HTERT RPE-1 (cell line): ENCODE measurements around the gene FAM131C.
"Not testable (repeated sequence)": the region's sequence is repeated elsewhere in the genome, so short reads cannot be mapped to it uniquely, and the experiment has no call there.

ENCODE experiments used
- in situ Hi-C: fragments of 300-500 bp; cut with MboI; formaldehyde crosslinking; loops from 4 replicates; pipeline ENCODE4 v1.14.3; 2020; ENCODE audit warnings: low sequenced_read_pairs

FAM131C gene

DNA sequence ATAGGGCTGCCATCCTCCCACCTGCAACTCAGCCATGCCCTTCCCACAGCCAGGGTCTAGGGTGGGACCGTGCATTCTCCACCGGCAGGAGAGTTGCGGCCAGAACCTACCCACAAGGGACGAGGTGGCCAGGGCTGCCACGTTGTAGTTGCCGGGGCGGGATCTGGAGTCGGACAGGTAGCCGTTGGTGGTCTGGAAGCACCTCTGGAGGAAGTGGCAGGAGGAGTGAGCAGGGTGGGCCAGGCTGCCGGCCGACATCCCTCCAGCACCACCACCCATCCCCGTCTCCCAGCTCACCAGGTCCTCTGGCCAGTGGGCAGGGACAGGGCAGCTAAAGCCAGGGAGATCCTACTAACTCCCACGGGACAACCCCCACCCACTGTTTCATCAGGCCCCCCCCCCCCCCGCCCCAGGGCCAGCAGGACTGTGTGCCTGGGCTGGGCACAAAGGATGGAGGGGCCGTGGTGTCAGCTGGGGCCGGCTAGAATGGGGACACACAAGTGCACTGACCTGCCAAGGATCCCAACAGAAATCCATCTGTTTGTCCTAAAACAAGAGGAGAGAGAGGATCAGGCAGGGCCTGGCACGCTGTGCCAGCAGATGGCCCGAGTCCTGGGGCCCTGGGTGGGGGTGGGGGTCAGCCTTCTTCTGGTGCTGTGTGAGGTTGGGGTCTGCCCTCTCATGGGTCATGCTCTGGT lies 11.3 kb downstream of the FAM131C start:
- in situ Hi-C loops, result not testable (repeated sequence)

- in situ Hi-C loops, result no loop called here
These were observed 12.2 kb downstream of the FAM131C start for GRCh38 chr1:16061266-16061665.

- in situ Hi-C loops, result not testable (repeated sequence)
These were observed 14.9 kb downstream of the FAM131C start for GRCh38 chr1:16058394-16059120.

GRCh38 chr1:16057314-16057915 lies 16.0 kb downstream of the FAM131C start:
- in situ Hi-C loops, result not testable (repeated sequence)

GRCh38 chr1:16056521-16056912 lies 16.9 kb downstream of the FAM131C start:
- in situ Hi-C loops, result not testable (repeated sequence)

GRCh38 chr1:16055613-16056520 lies 17.6 kb downstream of the FAM131C start:
- in situ Hi-C loops, result no loop called here

DNA sequence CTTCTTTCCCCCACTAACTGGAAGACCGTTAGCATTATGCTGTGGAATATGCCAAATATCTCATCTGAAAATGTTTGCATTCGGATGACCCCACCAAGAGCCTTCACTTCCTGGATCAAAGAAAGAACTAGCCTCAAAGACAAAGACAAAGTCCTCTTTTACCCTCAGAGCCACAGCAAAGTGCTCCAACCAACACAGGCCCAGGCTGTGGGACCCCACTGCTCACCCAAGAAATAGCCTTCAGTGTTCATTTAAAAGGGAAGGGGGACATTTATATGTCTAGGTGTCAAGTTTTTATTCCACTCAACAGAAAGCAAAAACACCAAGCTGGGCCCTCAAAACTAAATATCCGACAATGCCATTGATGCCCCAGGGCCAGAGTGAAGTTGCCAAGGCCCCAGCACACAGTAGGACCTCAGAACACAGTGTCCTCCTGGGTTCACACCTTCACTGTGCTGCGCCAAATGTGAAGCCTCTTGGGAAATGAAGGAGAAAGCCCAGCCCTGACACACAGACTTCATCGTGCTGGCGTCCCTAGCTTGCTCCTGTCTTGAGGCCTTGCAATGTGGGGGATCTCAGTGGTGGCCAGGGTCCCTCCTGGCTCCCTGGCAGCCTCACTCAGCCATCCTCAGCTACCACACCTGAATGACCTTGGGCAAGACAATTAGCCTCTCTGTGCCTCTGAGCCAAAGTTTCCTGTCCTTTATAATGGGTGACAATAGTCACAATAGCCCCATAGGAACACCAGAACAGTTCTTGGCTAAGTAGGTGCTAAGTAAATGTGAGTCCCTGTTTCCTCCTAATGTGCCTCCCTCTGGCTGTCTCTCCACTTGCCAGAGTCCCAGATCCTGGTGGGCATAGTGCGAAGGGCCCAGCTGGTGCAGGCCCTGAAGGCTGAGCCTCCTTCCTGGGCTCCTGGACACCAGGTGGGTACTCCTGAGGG lies 18.6 kb downstream of the FAM131C start:
- in situ Hi-C loops, result no loop called here

GRCh38 chr1:16053781-16054502 lies 19.5 kb downstream of the FAM131C start:
- in situ Hi-C loops, result no loop called here

DNA sequence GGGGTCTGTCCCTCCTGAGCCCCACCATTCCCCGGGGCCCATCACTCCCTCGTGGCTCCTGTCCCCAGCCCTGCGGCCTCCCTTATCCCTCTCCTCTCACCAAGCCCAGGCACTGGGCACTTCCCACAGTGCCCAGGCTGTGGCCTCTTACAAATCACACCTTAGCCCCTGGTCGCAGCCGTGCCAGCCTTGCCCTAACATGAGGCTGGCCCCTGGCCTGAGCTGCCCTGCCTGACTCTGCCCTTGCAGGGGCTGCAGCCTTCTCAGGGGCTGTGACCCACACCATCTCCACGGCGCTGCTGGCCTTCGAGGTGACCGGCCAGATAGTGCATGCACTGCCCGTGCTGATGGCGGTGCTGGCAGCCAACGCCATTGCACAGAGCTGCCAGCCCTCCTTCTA lies 21.5 kb downstream of the FAM131C start:
- in situ Hi-C loops, result not testable (repeated sequence)

DNA sequence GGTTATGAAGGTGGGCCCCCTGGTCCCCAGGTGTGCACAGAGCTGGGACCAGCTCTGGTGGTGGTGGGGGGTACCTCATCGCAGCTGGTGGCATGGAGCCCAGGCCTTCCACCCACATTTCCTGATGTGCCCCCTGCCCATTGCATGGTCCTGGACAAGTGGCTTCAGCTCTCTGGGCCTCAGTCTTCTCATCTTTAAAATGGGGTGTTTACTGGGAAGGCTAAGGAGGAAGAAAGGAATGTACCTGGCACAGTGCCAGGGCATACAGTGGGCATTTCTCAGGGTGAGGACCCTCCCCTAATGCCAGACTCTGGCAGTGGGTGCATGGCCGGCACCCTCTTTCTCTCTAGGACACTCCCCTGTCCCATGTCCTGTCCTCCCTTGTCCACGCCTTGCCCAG lies 22.4 kb downstream of the FAM131C start:
- in situ Hi-C loops, result no loop called here

GRCh38 chr1:16050328-16050727 lies 23.1 kb downstream of the FAM131C start:
- in situ Hi-C loops, result no loop called here

GRCh38 chr1:16048573-16049189 lies 24.8 kb downstream of the FAM131C start:
- in situ Hi-C loops, result no loop called here

- in situ Hi-C loops, result no loop called here
These were observed 25.5 kb downstream of the FAM131C start for GRCh38 chr1:16047791-16048475.

- in situ Hi-C loops, result no loop called here
These were observed 26.6 kb downstream of the FAM131C start for GRCh38 chr1:16046842-16047241.

DNA sequence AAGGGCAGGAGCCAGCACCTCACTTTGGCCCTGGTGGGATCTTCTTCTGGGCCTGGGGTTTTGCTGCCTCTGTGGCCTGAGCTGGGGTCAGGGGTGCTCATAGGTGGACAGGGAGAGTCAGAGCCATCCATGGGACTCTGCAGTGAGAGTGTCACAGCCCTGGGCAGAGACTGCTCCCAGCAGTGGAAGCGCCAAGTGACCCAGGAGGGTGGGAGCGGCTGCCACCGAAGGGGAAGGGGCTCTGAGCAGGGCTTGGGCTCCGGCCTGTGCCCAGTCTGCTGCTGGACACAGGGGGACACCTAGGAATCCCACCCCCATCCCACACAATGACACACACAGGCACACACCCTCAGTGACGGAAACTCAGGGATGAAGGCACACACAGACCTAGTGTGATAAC lies 29.5 kb downstream of the FAM131C start:
- in situ Hi-C loops, result no loop called here

DNA sequence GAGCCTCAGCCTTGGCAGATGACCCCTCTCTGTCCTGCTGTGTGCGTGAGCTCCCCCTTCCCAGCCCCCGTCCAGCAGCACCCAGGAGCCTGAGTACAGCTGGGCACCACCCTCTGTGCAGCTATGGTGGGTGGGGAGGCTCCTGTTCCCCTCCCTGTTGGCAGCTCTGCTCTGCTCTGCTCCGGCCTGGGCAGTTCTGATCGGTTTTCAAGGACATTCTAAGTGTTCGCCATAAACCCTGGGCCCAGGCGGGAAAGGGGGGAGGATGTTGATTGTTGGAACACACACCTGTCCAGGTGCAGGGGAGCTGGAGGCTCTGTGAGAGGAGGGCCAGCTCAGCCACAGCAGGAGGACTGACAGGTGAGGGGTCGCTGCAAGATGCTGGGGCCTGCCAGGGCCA lies 29.9 kb downstream of the FAM131C start, which contains the start of gene CLCNKB:
TSS of gene CLCNKB (plus strand) at position 262 of the 400 bp plus-strand sequence. CDS start 711 bp downstream, outside the sequence.
- in situ Hi-C loops, result no loop called here

- in situ Hi-C loops, result not testable (repeated sequence)
These were observed 30.8 kb downstream of the FAM131C start for GRCh38 chr1:16042654-16043053.

DNA sequence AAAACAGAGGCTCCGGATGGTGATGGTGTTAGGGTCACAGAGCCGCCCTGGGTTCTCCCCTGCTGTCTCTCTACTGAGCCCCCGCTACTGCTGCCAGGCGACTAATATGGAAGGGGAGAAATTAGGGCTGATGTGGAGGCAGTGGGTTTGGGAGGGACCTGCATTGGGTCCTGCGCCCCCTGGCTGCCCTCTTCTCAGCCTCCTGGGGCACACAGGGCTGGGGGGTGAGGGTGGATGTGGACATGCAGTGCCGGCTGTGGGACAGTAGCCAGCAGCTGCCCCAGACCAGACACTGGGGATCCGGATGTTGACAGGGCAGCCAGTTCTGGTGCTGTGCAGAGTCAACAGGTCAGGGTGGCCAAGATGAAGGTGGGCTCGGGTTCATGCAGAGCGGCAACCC lies 31.4 kb downstream of the FAM131C start:
- in situ Hi-C loops, result no loop called here
